GM18498 (cell line): ENCODE measurements around the gene SACS.
"Not testable (repeated sequence)": the region's sequence is repeated elsewhere in the genome, so short reads cannot be mapped to it uniquely, and the experiment has no call there.

Experiments
- ATAC-seq: cut with Tn5 transposase; IDR thresholded peaks from one replicate; pipeline ENCODE4 v1.9.1; 2021; ENCODE audit warnings: mild to moderate bottlenecking, moderate library complexity; ENCODE audit not compliant: unreplicated experiment

The SACS gene

DNA sequence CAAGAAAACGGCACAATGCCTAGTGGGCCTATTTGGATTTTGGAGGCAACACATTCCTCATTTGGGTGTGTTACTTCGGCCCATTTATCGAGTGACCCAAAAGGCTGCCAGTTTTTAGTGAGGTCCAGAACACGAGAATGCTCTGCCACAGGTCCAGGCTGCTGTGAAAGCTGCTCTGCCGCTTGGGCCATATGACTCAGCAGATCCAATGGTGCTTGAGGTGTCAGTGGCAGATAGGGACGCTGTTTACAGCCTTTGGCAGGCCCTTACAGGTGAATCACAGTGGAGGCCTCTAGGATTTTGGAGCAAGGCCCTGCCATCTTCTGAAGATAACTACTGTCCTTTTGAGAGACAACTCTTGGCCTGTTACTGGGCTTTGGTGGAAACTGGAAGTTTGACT, 118.7 kb downstream of the SACS start:
- ATAC-seq: not testable (repeated sequence)

- ATAC-seq: no peak
Measured at GRCh38 chr13:23292586-23292985, 140.9 kb downstream of the SACS start.

DNA sequence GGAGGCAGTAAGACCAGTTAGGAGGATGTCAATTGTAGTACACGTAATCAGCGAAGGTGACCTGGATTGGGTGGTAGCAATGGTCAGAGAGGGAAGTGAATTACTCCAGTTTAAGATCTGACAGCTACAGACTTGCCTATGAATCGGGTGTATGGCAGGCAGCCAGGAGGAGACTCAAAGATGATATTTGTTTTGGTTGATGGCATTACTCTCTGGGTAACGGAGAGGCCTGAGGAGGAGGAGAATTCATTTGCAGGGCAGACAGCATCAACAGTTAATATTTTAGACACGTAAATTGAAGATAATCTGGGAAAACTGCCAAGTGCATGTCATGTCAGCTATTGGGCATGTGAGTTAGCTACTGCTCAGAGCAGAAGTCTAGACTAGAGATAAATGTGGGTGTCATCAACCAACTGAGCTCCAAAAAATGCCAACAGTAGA, 143.6 kb downstream of the SACS start:
- no peak for ATAC-seq

GRCh38 chr13:23288995-23289394, 144.5 kb downstream of the SACS start:
- no peak for ATAC-seq

GRCh38 chr13:23288564-23288963, 144.9 kb downstream of the SACS start:
- ATAC-seq: no peak

DNA sequence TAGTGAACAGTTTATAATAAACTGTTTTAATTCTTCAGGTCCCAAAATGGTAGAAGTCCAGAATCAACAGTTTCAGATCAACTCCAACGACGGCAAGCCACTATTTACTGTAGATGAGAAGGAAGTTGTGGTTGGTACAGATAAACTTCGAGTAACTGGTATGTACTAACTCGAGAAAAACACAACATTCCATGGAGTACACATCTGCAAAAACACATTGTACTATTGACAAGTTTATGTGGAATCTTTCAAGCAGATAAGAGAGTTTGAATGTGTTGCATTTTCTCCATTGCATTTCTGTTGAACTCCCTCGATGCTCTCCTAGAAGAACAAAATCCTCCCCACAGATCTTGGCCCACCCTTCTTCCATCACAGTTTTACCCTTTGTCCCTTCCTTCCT, 154.2 kb downstream of the SACS start:
- no peak for ATAC-seq
